Suprapubic skin (tissue), 3 donors: Measurements from ENCODE around the gene PRKCQ.

Experiments used
- CTCF ChIP-seq, 2 donors: fragments of 200-600 bp in 1 of 2; fragments of 450-650 bp in 1 of 2; sonication (generic) in 1 of 2; IDR thresholded peaks; one replicate each; pipeline ENCODE4 v1.5.1; 2016 to 2019; ENCODE audit warnings: antibody characterized with exemption in 2 of 2, mild to moderate bottlenecking in 1 of 2, moderate library complexity in 1 of 2
- EP300 ChIP-seq: sonication (generic); formaldehyde crosslinking; IDR thresholded peaks from one replicate; pipeline ENCODE4 v1.6.1; 2017; ENCODE audit warnings: antibody characterized with exemption
- POLR2A ChIP-seq, 2 donors: fragments of 450-650 bp; IDR thresholded peaks; one replicate each; pipeline ENCODE4 v1.6.1; 2017; ENCODE audit warnings: antibody characterized with exemption in 2 of 2, mild to moderate bottlenecking in 2 of 2, moderate library complexity in 2 of 2

- no peak for TF ChIP-seq CTCF (IDR thresholded peaks at IDR 0.05)
- no peak for TF ChIP-seq EP300
- no peak for TF ChIP-seq POLR2A (IDR thresholded peaks at IDR 0.05)
These were observed 101.4 kb downstream of the PRKCQ start for GRCh38 chr10:6478722-6479121.
